K562 (cell line): ENCODE measurements around the gene SIKE1. TPM values are rescaled to one million over a fixed set of nuclear protein-coding genes. Genes with fewer than 3 reads are reported as not detected.
A peak's percentile ranks its signal among the peaks of the same experiment; 100 is the strongest.

Source experiments
- BCL6 ChIP-seq: fragments of 250-450 bp; sonication (Bioruptor Pico); IDR thresholded peaks from 2 replicates; pipeline ENCODE4 v1.4.0; 2020
- FIP1L1 ChIP-seq: fragments of 200-400 bp; formaldehyde crosslinking; IDR thresholded peaks from 2 replicates; pipeline ENCODE4 v1.6.1; 2018; ENCODE audit warnings: mild to moderate bottlenecking, low read depth, low read length; ENCODE audit not compliant: poor library complexity, severe bottlenecking
- HNRNPUL1 ChIP-seq: fragments of 200-400 bp; formaldehyde crosslinking; IDR thresholded peaks from 2 replicates; pipeline ENCODE4 v1.6.1; 2017; ENCODE audit warnings: low read length
- HSF4 ChIP-seq: fragments of 250-450 bp; sonication (Bioruptor Pico); IDR thresholded peaks from 2 replicates; pipeline ENCODE4 v2.1.2; 2022; ENCODE audit warnings: mild to moderate bottlenecking, moderate library complexity, borderline replicate concordance
- NEUROD1 ChIP-seq: fragments of 150-350 bp; IDR thresholded peaks from 2 replicates; pipeline ENCODE4 v1.6.1; 2014; ENCODE audit warnings: borderline replicate concordance, low read length, low read depth; ENCODE audit not compliant: partially characterized antibody
- PYGO2 ChIP-seq: fragments of 450-650 bp; IDR thresholded peaks from 2 replicates; pipeline ENCODE4 v1.6.1; 2016; ENCODE audit warnings: mild to moderate bottlenecking, missing genetic modification characterization, moderate library complexity, missing compliant biosample characterization
- RUNX1 ChIP-seq: sonication (generic); IDR thresholded peaks from 2 replicates; pipeline ENCODE4 v1.6.1; 2016; ENCODE audit warnings: antibody characterized with exemption, low read depth
- SAFB2 ChIP-seq: fragments of 200-400 bp; formaldehyde crosslinking; IDR thresholded peaks from 2 replicates; pipeline ENCODE4 v1.6.1; 2018; ENCODE audit warnings: borderline replicate concordance, low read length, low read depth, moderate library complexity; ENCODE audit not compliant: severe bottlenecking
- TCFL5 ChIP-seq: fragments of 250-450 bp; sonication (Bioruptor Pico); conservative IDR thresholded peaks from 2 replicates; pipeline ENCODE4 v1.6.1; 2021; ENCODE audit warnings: mild to moderate bottlenecking, moderate library complexity, matching md5 sums
- ZBTB43 ChIP-seq: sonication (generic); formaldehyde crosslinking; IDR thresholded peaks from 2 replicates; pipeline ENCODE4 v1.8.0; 2023; ENCODE audit warnings: mild to moderate bottlenecking, missing genetic modification reagents
- ZNF12 ChIP-seq: sonication (generic); formaldehyde crosslinking; IDR thresholded peaks from 2 replicates; pipeline ENCODE4 v1.4.0; 2020; ENCODE audit warnings: mild to moderate bottlenecking, missing genetic modification reagents
- ZNF778 ChIP-seq: fragments of 450-650 bp; formaldehyde crosslinking; IDR thresholded peaks from 2 replicates; pipeline ENCODE4 v1.4.0; 2020; ENCODE audit warnings: mild to moderate bottlenecking, moderate library complexity
- polyA plus RNA-seq, 8 experiments: library from polyadenylated mRNA; depleted of rRNA in 4 of 8; stranded (reverse) in 5 of 8; unstranded in 3 of 8; fragments of >200 nt; fragmentation: Nextera tagmentation in 2 of 8; fragmentation: Illumina TruSeq in 1 of 8; extraction: Ambion mirVana in 2 of 8; extraction: Trizol in 1 of 8; gene quantifications; 2 replicates each; pipeline versions ENCODE4 v1.2.1 to v1.2.3, GENCODE V29; 2011 to 2014; ENCODE audit warnings: inconsistent platforms in 1 of 8, missing spikeins in 1 of 8
- total RNA-seq, 7 experiments: library from RNA; depleted of rRNA in 6 of 7; stranded (reverse); fragments of >200 nt in 6 of 7; fragmentation: Illumina TruSeq in 2 of 7; extraction: Trizol in 2 of 7; gene quantifications; 2 replicates each; pipeline versions ENCODE4 v1.2.1 to v1.2.3, GENCODE V29; 2011 to 2021; ENCODE audit warnings: low replicate concordance in 1 of 7
- TF ChIP-seq, protein P1 (sequence below): fragments of 450-650 bp; formaldehyde crosslinking; IDR thresholded peaks from 2 replicates; pipeline ENCODE4 v1.4.0; 2022; ENCODE audit warnings: missing genetic modification characterization
- TF ChIP-seq, protein P2 (sequence below): fragments of 250-450 bp; sonication (Bioruptor Pico); IDR thresholded peaks from 2 replicates; pipeline ENCODE4 v1.5.0; 2022; ENCODE audit warnings: mild to moderate bottlenecking
- TF ChIP-seq, protein P3 (sequence below): fragments of 250-450 bp; sonication (Bioruptor Pico); IDR thresholded peaks from 2 replicates; pipeline ENCODE4 v1.4.0; 2020; ENCODE audit warnings: borderline replicate concordance
- TF ChIP-seq, protein P4 (sequence below), 3 experiments: IDR thresholded peaks in 2 of 3; conservative IDR thresholded peaks in 1 of 3; 2 replicates each; pipeline ENCODE4 v1.5.1; 2011 to 2012; ENCODE audit warnings: low read length in 3 of 3, mild to moderate bottlenecking in 3 of 3, control low read depth in 2 of 3, improper control_type of control experiment in 1 of 3, inconsistent platforms in 1 of 3, low read depth in 1 of 3, mixed read lengths in 1 of 3, moderate library complexity in 1 of 3; ENCODE audit not compliant: insufficient read depth in 2 of 3

Gene SIKE1
- total and polyA plus RNA-seq, 9 of the 15 experiments (the other 6 are each of a cell fraction or from before 2014, with no cell fraction given) = 21.8 to 144 (median 76.3) TPM

- TF ChIP-seq SAFB2 (no peak), ZNF12 (CRISPR knock-in tag) (no peak), NEUROD1 (no peak), PYGO2 (tag) (no peak), HSF4 (CRISPR knock-in tag) (no peak), BCL6 (CRISPR knock-in tag) (no peak), TCFL5 (no peak), ZNF778 (CRISPR knock-in tag) (no peak), FIP1L1 (peak; percentile 59), RUNX1 (peak; percentile 86), ZBTB43 (peak; percentile 87; the same call in 1 of the 2 replicates), HNRNPUL1 (no peak)
- TF ChIP-seq, protein P1, sequence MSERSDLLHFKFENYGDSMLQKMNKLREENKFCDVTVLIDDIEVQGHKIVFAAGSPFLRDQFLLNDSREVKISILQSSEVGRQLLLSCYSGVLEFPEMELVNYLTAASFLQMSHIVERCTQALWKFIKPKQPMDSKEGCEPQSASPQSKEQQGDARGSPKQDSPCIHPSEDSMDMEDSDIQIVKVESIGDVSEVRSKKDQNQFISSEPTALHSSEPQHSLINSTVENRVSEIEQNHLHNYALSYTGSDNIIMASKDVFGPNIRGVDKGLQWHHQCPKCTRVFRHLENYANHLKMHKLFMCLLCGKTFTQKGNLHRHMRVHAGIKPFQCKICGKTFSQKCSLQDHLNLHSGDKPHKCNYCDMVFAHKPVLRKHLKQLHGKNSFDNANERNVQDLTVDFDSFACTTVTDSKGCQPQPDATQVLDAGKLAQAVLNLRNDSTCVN (CRISPR knock-in tag) = peak; percentile 94
- TF ChIP-seq, protein P2, sequence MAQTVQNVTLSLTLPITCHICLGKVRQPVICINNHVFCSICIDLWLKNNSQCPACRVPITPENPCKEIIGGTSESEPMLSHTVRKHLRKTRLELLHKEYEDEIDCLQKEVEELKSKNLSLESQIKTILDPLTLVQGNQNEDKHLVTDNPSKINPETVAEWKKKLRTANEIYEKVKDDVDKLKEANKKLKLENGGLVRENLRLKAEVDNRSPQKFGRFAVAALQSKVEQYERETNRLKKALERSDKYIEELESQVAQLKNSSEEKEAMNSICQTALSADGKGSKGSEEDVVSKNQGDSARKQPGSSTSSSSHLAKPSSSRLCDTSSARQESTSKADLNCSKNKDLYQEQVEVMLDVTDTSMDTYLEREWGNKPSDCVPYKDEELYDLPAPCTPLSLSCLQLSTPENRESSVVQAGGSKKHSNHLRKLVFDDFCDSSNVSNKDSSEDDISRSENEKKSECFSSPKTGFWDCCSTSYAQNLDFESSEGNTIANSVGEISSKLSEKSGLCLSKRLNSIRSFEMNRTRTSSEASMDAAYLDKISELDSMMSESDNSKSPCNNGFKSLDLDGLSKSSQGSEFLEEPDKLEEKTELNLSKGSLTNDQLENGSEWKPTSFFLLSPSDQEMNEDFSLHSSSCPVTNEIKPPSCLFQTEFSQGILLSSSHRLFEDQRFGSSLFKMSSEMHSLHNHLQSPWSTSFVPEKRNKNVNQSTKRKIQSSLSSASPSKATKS (CRISPR knock-in tag) = no peak
- TF ChIP-seq, protein P3, sequence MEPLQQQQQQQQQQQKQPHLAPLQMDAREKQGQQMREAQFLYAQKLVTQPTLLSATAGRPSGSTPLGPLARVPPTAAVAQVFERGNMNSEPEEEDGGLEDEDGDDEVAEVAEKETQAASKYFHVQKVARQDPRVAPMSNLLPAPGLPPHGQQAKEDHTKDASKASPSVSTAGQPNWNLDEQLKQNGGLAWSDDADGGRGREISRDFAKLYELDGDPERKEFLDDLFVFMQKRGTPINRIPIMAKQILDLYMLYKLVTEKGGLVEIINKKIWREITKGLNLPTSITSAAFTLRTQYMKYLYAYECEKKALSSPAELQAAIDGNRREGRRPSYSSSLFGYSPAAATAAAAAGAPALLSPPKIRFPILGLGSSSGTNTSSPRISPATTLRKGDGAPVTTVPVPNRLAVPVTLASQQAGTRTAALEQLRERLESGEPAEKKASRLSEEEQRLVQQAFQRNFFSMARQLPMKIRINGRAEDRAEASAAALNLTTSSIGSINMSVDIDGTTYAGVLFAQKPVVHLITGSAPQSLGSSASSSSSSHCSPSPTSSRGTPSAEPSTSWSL (CRISPR knock-in tag) = peak; percentile 87; the same call in 1 of the 2 replicates
- TF ChIP-seq, protein P4, sequence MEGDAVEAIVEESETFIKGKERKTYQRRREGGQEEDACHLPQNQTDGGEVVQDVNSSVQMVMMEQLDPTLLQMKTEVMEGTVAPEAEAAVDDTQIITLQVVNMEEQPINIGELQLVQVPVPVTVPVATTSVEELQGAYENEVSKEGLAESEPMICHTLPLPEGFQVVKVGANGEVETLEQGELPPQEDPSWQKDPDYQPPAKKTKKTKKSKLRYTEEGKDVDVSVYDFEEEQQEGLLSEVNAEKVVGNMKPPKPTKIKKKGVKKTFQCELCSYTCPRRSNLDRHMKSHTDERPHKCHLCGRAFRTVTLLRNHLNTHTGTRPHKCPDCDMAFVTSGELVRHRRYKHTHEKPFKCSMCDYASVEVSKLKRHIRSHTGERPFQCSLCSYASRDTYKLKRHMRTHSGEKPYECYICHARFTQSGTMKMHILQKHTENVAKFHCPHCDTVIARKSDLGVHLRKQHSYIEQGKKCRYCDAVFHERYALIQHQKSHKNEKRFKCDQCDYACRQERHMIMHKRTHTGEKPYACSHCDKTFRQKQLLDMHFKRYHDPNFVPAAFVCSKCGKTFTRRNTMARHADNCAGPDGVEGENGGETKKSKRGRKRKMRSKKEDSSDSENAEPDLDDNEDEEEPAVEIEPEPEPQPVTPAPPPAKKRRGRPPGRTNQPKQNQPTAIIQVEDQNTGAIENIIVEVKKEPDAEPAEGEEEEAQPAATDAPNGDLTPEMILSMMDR (IDR thresholded peaks at IDR 0.05 in 2 of 3, conservative IDR thresholded peaks at IDR 0.05 in 1 of 3; ENCODE audit: insufficient read depth in 2 of 3, low read depth in 1 of 3, low read length in 3 of 3) = peak; percentile 75 to 85 (median 84)
Measured at GRCh38 chr1:114757455-114758255, 22.8 kb downstream of the SIKE1 start, which contains the start of gene CSDE1 (continued).
